ENCODE measurements around the gene ILF2.

ILF2 gene

GRCh38 chr1:153629971-153630370, 40.8 kb downstream of the ILF2 start (continued):
- TF ChIP-seq ARNTL (CRISPR knock-in tag; IDR thresholded peaks at IDR 0.05; ENCODE audit: borderline replicate concordance, low read depth) (no peak), ZFP3 (CRISPR knock-in tag; IDR thresholded peaks at IDR 0.05) (no peak), RARB (CRISPR knock-in tag; IDR thresholded peaks at IDR 0.05) (no peak), ZNF8 (CRISPR knock-in tag; IDR thresholded peaks at IDR 0.05) (no peak)

- ATAC-seq, result no peak
- TF ChIP-seq ZNF8 (CRISPR knock-in tag; IDR thresholded peaks at IDR 0.05), result no peak
- no peak for TF ChIP-seq ISL1 (CRISPR knock-in tag; IDR thresholded peaks at IDR 0.05)
- TF ChIP-seq ESRRG (CRISPR knock-in tag; IDR thresholded peaks at IDR 0.05), result no peak
- no peak for TF ChIP-seq SNAI2 (CRISPR knock-in tag; IDR thresholded peaks at IDR 0.05)
- TF ChIP-seq CREB5 (CRISPR knock-in tag; IDR thresholded peaks at IDR 0.05; ENCODE audit: low read depth), result no peak
- TF ChIP-seq ZFP3 (CRISPR knock-in tag; IDR thresholded peaks at IDR 0.05), result no peak
- no peak for TF ChIP-seq GLIS3 (CRISPR knock-in tag; IDR thresholded peaks at IDR 0.05)
- no peak for TF ChIP-seq BACH2 (CRISPR knock-in tag; IDR thresholded peaks at IDR 0.05; ENCODE audit: borderline replicate concordance)
- TF ChIP-seq ZFP30 (CRISPR knock-in tag; IDR thresholded peaks at IDR 0.05), result no peak
- TF ChIP-seq ZNF70 (CRISPR knock-in tag; IDR thresholded peaks at IDR 0.05), result no peak
- no peak for TF ChIP-seq TCF4 (CRISPR knock-in tag; IDR thresholded peaks at IDR 0.05; ENCODE audit: borderline replicate concordance)
- TF ChIP-seq ARNTL (CRISPR knock-in tag; IDR thresholded peaks at IDR 0.05; ENCODE audit: borderline replicate concordance, low read depth), result no peak
- no peak for TF ChIP-seq RARB (CRISPR knock-in tag; IDR thresholded peaks at IDR 0.05)
- no peak for TF ChIP-seq ZC3H10 (CRISPR knock-in tag; IDR thresholded peaks at IDR 0.05)
- no peak for TF ChIP-seq ZNF565 (CRISPR knock-in tag; conservative IDR thresholded peaks at IDR 0.05; ENCODE audit: low read depth)
- TF ChIP-seq POU6F1 (CRISPR knock-in tag; IDR thresholded peaks at IDR 0.05; ENCODE audit: borderline replicate concordance, low read depth), result no peak
- TF ChIP-seq TOX (CRISPR knock-in tag; IDR thresholded peaks at IDR 0.05; ENCODE audit: borderline replicate concordance), result no peak
Observed at GRCh38 chr1:153629343-153629665, 41.5 kb downstream of the ILF2 start.

- ATAC-seq, result no peak
- TF ChIP-seq ZFP3 (CRISPR knock-in tag; IDR thresholded peaks at IDR 0.05) (no peak), GLIS3 (CRISPR knock-in tag; IDR thresholded peaks at IDR 0.05) (no peak), ZNF565 (CRISPR knock-in tag; conservative IDR thresholded peaks at IDR 0.05; ENCODE audit: low read depth) (no peak), CSDC2 (CRISPR knock-in tag; IDR thresholded peaks at IDR 0.05) (no peak), ZNF70 (CRISPR knock-in tag; IDR thresholded peaks at IDR 0.05) (no peak), ESRRG (CRISPR knock-in tag; IDR thresholded peaks at IDR 0.05) (no peak), OSR1 (CRISPR knock-in tag; IDR thresholded peaks at IDR 0.05) (no peak), TCF4 (CRISPR knock-in tag; IDR thresholded peaks at IDR 0.05; ENCODE audit: borderline replicate concordance) (no peak), TSHZ2 (CRISPR knock-in tag; IDR thresholded peaks at IDR 0.05) (no peak), ZNF8 (CRISPR knock-in tag; IDR thresholded peaks at IDR 0.05) (no peak), CREB5 (CRISPR knock-in tag; IDR thresholded peaks at IDR 0.05; ENCODE audit: low read depth) (no peak), PPARA (CRISPR knock-in tag; IDR thresholded peaks at IDR 0.05; ENCODE audit: borderline replicate concordance) (no peak), ZC3H10 (CRISPR knock-in tag; IDR thresholded peaks at IDR 0.05) (no peak), ARNTL (CRISPR knock-in tag; IDR thresholded peaks at IDR 0.05; ENCODE audit: borderline replicate concordance, low read depth) (no peak), RARB (CRISPR knock-in tag; IDR thresholded peaks at IDR 0.05) (no peak), PATZ1 (CRISPR knock-in tag; IDR thresholded peaks at IDR 0.05; ENCODE audit: borderline replicate concordance) (no peak)
Observed at GRCh38 chr1:153628638-153629342, 42.0 kb downstream of the ILF2 start.

Data from SK-N-SH treated with all-trans-retinoic acid at 6 μM for 48 hours (cell line).